ENCODE measurements around the gene TMEM212. TPM values are rescaled to one million over a fixed set of nuclear protein-coding genes. Genes with fewer than 3 reads are reported as not detected.

Gene TMEM212
- total RNA-seq, 1 experiment from 2014 or later: not detected

DNA sequence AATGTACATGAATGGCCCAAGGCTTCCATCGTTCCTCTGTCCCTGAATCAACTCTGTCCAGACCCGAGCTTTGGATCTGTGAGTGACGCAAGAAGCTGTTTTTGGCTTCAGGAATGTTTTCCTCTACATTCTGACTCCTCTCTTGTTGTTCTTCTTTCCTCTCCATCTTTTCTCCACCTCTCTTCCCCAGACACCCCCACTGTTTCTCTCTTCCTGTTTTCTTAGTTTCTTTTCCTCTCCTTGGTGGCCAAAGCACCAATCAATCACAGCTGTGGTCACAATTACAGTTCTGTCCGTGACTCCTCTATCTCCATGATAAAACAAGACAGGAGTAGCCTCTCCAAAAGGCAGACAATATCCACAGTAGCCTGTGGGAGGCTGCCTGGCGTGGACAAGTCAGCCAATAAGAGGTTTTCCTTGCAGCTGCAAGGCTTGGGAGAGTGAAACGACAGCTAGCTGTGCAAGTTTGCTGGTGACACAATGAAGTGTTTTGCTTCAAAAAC is 4.9 kb upstream of the TMEM212 start:
- no peaks in the 10 kb centered on the region for H3K27me3 ChIP-seq (ENCODE audit: insufficient read depth, low read depth)
- no TSS peak for BruUV-seq (replicated peaks)
- no peaks in the 10 kb centered on the region for H3K9me2 ChIP-seq (ENCODE audit: insufficient read depth)
- peaks cover 9% of the 10 kb centered on the region for H3K4me1 ChIP-seq (replicated peaks; ENCODE audit: insufficient read depth)
- no peak overlapping the region for H3K27ac ChIP-seq
- TF ChIP-seq, protein P1, sequence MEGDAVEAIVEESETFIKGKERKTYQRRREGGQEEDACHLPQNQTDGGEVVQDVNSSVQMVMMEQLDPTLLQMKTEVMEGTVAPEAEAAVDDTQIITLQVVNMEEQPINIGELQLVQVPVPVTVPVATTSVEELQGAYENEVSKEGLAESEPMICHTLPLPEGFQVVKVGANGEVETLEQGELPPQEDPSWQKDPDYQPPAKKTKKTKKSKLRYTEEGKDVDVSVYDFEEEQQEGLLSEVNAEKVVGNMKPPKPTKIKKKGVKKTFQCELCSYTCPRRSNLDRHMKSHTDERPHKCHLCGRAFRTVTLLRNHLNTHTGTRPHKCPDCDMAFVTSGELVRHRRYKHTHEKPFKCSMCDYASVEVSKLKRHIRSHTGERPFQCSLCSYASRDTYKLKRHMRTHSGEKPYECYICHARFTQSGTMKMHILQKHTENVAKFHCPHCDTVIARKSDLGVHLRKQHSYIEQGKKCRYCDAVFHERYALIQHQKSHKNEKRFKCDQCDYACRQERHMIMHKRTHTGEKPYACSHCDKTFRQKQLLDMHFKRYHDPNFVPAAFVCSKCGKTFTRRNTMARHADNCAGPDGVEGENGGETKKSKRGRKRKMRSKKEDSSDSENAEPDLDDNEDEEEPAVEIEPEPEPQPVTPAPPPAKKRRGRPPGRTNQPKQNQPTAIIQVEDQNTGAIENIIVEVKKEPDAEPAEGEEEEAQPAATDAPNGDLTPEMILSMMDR (conservative IDR thresholded peaks at IDR 0.05): no peak
- no peak for TF ChIP-seq EZH2 (IDR thresholded peaks at IDR 0.05; ENCODE audit: low read depth)
- ChIA-PET POLR2A (ENCODE audit: unreplicated experiment) (no interaction called here), CTCF (no interaction called here)
- no peak for DNase-seq
- no peak overlapping the region for H3K4me3 ChIP-seq
- H3K4me2 ChIP-seq: no peak overlapping the region
- H3K9me3 ChIP-seq (ENCODE audit: insufficient read depth, low read depth): peaks cover 4% of the 10 kb centered on the region; the same call in 1 of the 2 replicates
- no peaks in the 10 kb centered on the region for H3K79me2 ChIP-seq (ENCODE audit: low read depth)
- H2AFZ ChIP-seq: 0 out of 2 replicates have a peak overlapping the region, but pooled peaks have one; percentile 30
- no peaks in the 10 kb centered on the region for H4K20me1 ChIP-seq (ENCODE audit: insufficient read depth)
- intact Hi-C loops (cut with micrococcal nuclease; ENCODE audit: unreplicated experiment): loop anchor here (10.0 kb wide), 1 partner anchor 827 kb away; no protein-coding TSS in a partner anchor
- peaks cover 4% of the 10 kb centered on the region; the same call in 1 of the 2 replicates for H3F3A ChIP-seq (ENCODE audit: insufficient read depth, low read depth)
- no peaks in the 10 kb centered on the region for H3K36me3 ChIP-seq (ENCODE audit: low read depth)

DNA sequence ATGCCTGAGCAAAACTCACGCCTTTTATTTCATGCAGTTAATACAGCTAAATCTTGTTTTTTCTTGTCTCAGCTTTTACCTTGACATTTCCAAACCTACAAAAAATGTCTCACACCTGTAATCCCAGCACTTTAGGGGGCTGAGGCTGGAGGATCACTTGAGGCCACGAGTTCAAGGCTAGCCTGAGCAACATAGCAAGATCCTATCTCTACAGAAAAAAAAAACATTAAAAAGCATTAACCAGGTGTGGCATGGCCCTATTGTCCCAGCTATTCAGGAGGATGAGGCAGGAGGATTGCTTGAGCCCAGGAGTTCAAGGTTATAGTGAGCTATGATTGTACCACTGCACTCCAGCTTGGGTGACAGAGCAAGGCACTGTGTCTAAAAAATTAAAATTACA is 3.9 kb upstream of the TMEM212 start:
- H3K9me3 ChIP-seq (ENCODE audit: insufficient read depth, low read depth): peaks cover 4% of the 10 kb centered on the region; the same call in 1 of the 2 replicates
- BruUV-seq (replicated peaks): no TSS peak
- no peak overlapping the region for H3K4me2 ChIP-seq
- H3K27ac ChIP-seq: no peak overlapping the region
- DNase-seq: no peak
- CTCF ChIA-PET: interaction anchor here (0.5 kb wide), 1 partner anchor 216 kb away, joined by 7 read pairs; no protein-coding TSS in a partner anchor
- H3K4me3 ChIP-seq: no peak overlapping the region
- POLR2A ChIA-PET (ENCODE audit: unreplicated experiment): interaction anchor here (0.6 to 0.7 kb wide), 2 partner anchors 265 to 279 kb away, joined by 4 to 10 read pairs; no protein-coding TSS in a partner anchor
- H3K79me2 ChIP-seq (ENCODE audit: low read depth): no peaks in the 10 kb centered on the region
- no peaks in the 10 kb centered on the region for H3K36me3 ChIP-seq (ENCODE audit: low read depth)
- H3K4me1 ChIP-seq (replicated peaks; ENCODE audit: insufficient read depth): peaks cover 2% of the 10 kb centered on the region
- no peaks in the 10 kb centered on the region for H3K9me2 ChIP-seq (ENCODE audit: insufficient read depth)
- no peak overlapping the region for H2AFZ ChIP-seq
- intact Hi-C loops (cut with micrococcal nuclease; ENCODE audit: unreplicated experiment): loop anchor here (10.0 kb wide), 1 partner anchor 826 kb away; no protein-coding TSS in a partner anchor
- H3K27me3 ChIP-seq (ENCODE audit: insufficient read depth, low read depth): no peaks in the 10 kb centered on the region
- no peak for TF ChIP-seq EZH2 (IDR thresholded peaks at IDR 0.05; ENCODE audit: low read depth)
- TF ChIP-seq, protein P1 (conservative IDR thresholded peaks at IDR 0.05): no peak
- no peaks in the 10 kb centered on the region for H4K20me1 ChIP-seq (ENCODE audit: insufficient read depth)
- H3F3A ChIP-seq (ENCODE audit: insufficient read depth, low read depth): peaks cover 4% of the 10 kb centered on the region; the same call in 1 of the 2 replicates

DNA sequence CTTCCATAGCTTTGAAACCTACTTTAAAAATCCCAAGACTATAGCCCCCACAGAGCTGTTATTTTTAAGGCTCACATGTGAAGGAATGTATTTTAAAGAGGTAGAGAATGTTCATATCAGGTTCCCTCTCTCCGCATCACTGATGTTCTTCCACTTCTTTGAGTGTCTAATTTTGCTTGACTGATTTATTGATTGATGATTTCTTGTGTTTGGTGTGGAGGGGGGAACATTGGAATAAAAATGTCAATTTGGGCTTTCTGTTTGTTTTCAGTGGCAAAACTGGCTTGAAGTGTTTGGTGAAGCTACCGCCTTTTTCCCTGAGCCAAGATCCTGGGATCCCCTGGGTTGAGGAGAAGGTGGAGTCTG is 2.7 kb upstream of the TMEM212 start:
- no peaks in the 10 kb centered on the region for H3K79me2 ChIP-seq (ENCODE audit: low read depth)
- H3K4me2 ChIP-seq: no peak overlapping the region
- no peak overlapping the region for H3K27ac ChIP-seq
- H4K20me1 ChIP-seq (ENCODE audit: insufficient read depth): no peaks in the 10 kb centered on the region
- DNase-seq: no peak
- H3K9me2 ChIP-seq (ENCODE audit: insufficient read depth): no peaks in the 10 kb centered on the region
- peaks cover 14% of the 10 kb centered on the region for H3F3A ChIP-seq (ENCODE audit: insufficient read depth, low read depth)
- BruUV-seq (replicated peaks): no TSS peak
- no peak overlapping the region for H2AFZ ChIP-seq
- H3K4me3 ChIP-seq: no peak overlapping the region
- intact Hi-C loops (cut with micrococcal nuclease; ENCODE audit: unreplicated experiment): loop anchor here (10.0 kb wide), 1 partner anchor 124 kb away; no protein-coding TSS in a partner anchor
- H3K36me3 ChIP-seq (ENCODE audit: low read depth): no peaks in the 10 kb centered on the region
- TF ChIP-seq, protein P1 (conservative IDR thresholded peaks at IDR 0.05): no peak
- TF ChIP-seq EZH2 (IDR thresholded peaks at IDR 0.05; ENCODE audit: low read depth): no peak
- H3K27me3 ChIP-seq (ENCODE audit: insufficient read depth, low read depth): no peaks in the 10 kb centered on the region
- peaks cover 4% of the 10 kb centered on the region; the same call in 1 of the 2 replicates for H3K9me3 ChIP-seq (ENCODE audit: insufficient read depth, low read depth)
- ChIA-PET POLR2A (ENCODE audit: unreplicated experiment) (interaction anchor here (0.6 kb wide), 1 partner anchor 39 kb away, joined by 5 read pairs; no protein-coding TSS in a partner anchor), CTCF (no interaction called here)
- peaks cover 13% of the 10 kb centered on the region for H3K4me1 ChIP-seq (replicated peaks; ENCODE audit: insufficient read depth)

Measured in PC-9 (cell line).